Mucosa of stomach (tissue), 1 donor: ENCODE data around the gene MPP3.

Experiments
- H3K27me3 ChIP-seq: one replicate; pipeline ENCODE4 v1.7.0; 2013; ENCODE audit warnings: mild to moderate bottlenecking, low read length; ENCODE audit not compliant: control insufficient read depth, insufficient read depth
- H3K36me3 ChIP-seq: one replicate; pipeline ENCODE4 v1.7.0; 2013; ENCODE audit warnings: low read length; ENCODE audit not compliant: control insufficient read depth, insufficient read depth
- H3K4me1 ChIP-seq: one replicate; pipeline ENCODE4 v1.7.0; 2013; ENCODE audit warnings: mild to moderate bottlenecking, low read length; ENCODE audit not compliant: control insufficient read depth, insufficient read depth
- H3K4me3 ChIP-seq: one replicate; pipeline ENCODE4 v1.7.0; 2013; ENCODE audit warnings: low read length
- H3K9ac ChIP-seq: one replicate; pipeline ENCODE4 v1.7.0; 2013; ENCODE audit warnings: mild to moderate bottlenecking, low read length, moderate library complexity
- H3K9me3 ChIP-seq: one replicate; pipeline ENCODE4 v1.7.0; 2013; ENCODE audit warnings: mild to moderate bottlenecking, low read length, moderate library complexity; ENCODE audit not compliant: control insufficient read depth
- donor health status: Pancreatic carcinoma.

The MPP3 gene

DNA sequence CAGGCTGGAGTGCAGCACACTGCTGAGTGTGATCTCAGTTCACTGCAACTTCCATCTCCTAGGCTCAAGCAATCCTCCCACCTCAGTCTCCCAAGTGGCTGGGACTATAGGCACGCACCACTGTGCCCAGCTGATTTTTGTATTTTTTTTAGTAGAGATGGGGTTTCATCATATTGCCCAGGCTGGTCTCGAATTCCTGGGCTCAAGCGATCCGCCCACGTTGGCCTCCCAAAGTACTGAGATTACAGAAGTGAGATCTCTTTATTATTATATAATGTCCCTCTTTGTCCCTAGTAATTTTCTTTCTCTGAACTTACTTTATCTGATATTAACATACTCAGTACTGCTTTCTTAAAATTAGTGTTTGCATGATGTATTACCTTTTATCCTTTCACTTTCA, 44.4 kb downstream of the MPP3 start:
- H3K4me3 ChIP-seq: no peak overlapping the region
- H3K36me3 ChIP-seq: no peaks in the 10 kb centered on the region
- H3K27me3 ChIP-seq: no peaks in the 10 kb centered on the region
- H3K4me1 ChIP-seq: peaks cover 8% of the 10 kb centered on the region
- H3K9me3 ChIP-seq: no peaks in the 10 kb centered on the region
- H3K9ac ChIP-seq: no peak overlapping the region

DNA sequence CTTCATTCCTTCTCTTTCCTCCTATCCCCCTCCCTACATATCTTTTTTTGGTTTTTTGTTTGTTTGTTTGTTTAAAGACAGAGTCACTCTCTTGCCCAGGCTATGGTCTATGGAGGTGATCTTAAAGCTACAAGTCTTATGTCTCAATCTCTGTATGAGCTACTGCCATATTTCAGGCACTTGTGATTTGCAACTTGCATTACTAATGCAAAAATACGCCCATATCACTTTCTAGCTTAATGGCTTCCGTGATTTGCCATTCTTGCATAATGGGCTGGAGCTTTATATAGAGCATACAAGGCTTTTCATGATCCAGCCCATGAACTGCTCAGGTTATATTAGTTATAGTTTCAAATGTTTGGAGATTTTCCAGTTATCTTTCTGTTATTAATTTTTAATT, 45.2 kb downstream of the MPP3 start:
- Histone ChIP-seq H3K4me3 (no peak overlapping the region), H3K36me3 (no peaks in the 10 kb centered on the region), H3K4me1 (peaks cover 8% of the 10 kb centered on the region), H3K27me3 (no peaks in the 10 kb centered on the region), H3K9ac (no peak overlapping the region), H3K9me3 (no peaks in the 10 kb centered on the region)

DNA sequence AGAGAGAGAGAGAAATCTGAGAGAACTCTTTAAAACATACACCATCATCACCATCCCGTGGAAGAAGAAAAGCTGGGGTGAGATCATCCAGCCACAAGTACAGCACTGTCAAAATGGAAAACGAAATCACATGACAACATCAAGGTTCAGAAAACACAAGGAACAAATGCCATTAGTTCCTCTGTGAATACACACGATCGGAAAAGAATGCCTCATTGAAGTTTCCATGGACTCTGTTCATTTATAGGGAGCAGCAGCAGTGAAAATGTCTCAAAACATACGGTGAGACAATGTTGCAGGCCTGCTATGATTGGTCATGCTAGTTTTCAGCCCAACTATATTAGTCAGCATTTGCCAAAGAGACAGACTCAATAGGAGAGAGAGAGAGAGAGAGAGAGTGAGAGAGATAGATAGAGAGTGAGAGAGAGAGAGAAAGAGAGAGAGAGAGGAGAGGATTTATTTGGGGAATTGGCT, 48.3 kb downstream of the MPP3 start:
- Histone ChIP-seq H3K4me1 (peaks cover 11% of the 10 kb centered on the region), H3K36me3 (no peaks in the 10 kb centered on the region), H3K27me3 (no peaks in the 10 kb centered on the region), H3K9ac (no peak overlapping the region), H3K9me3 (no peaks in the 10 kb centered on the region), H3K4me3 (no peak overlapping the region)

DNA sequence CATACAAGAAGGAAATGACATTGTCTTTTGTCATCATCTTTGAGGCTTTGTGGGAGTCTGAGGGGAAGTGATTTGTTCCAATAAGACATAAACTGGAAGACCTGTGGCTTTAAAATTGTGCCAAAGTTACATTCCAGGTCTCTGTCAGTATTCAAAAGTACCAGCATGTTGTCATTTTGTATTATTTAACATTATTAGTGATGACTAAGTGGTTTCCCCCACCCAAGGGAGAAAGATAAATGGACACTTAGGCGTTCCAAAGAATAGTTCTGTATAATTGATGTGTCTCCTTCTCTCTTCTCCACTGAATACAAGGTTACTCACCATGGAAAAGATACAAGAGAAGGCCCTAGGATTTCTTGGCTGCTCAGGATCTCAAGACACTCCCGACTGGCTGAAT, 48.9 kb downstream of the MPP3 start:
- H3K36me3 ChIP-seq: no peaks in the 10 kb centered on the region
- H3K4me1 ChIP-seq: peaks cover 17% of the 10 kb centered on the region
- H3K9ac ChIP-seq: no peak overlapping the region
- no peaks in the 10 kb centered on the region for H3K27me3 ChIP-seq
- no peaks in the 10 kb centered on the region for H3K9me3 ChIP-seq
- H3K4me3 ChIP-seq: no peak overlapping the region

DNA sequence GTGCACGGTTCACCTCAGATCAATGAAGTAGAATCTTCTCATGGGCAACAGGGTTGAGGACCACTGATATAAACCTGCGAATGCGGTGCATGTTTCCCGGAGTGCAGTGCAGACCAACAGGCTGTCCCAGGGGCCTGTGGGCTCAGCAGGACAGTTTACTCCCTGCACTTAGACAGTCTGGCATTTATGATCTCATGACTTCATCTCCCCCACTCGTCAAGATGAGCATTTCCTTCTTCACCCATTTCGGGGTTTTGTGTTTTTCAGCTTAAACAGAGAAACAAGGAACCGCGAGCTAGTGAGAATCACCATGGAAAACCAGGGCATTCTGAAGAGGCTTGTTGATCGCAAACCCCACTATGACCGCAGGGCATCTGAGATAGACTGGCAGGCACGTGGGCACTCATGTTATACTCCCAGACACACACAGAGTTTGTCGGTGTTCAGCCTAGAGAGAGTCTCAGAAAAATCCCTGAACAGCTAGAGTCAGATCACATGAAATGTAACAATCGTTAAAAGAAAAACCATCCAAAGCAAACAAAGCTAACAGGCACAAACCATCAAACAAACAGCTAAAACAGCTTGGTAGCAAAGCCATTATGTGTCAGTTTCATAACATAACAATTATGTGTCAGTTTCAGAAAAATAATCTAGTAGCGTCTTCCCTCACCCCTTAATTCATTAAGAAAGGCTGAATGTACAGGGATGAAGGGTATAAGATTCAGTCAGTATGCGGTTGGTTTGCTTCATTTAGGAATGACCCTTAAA, 49.8 kb downstream of the MPP3 start:
- Histone ChIP-seq H3K27me3 (no peaks in the 10 kb centered on the region), H3K4me3 (no peak overlapping the region), H3K9me3 (no peaks in the 10 kb centered on the region), H3K4me1 (peaks cover 18% of the 10 kb centered on the region), H3K9ac (no peak overlapping the region), H3K36me3 (no peaks in the 10 kb centered on the region)

DNA sequence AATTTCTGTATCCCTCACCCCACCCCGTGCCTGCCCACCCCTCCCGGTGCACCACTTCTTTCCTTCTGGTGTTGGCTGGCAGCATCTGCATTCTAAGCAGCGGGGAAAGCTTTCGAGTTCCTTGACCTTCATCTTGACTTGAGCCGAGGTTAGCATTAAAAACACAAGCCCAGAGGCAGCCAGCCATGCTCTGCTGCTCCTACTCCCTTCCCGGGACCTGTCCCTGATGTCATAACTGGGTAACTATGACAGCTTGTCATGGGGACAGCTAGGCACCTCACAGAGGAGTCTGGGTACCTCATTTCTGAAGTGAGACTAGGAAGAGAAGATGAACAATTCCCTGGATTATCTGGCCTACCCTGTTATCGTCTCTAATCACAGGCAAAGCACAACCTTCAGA, 52.8 kb downstream of the MPP3 start, which contains the start of gene CFAP97D1:
Gene CFAP97D1, plus strand, starts transcription at position 301 of the 400 bp plus-strand sequence. Its CDS starts 28 bp downstream, at position 329.
- no peaks in the 10 kb centered on the region for H3K9me3 ChIP-seq
- H3K36me3 ChIP-seq: no peaks in the 10 kb centered on the region
- H3K9ac ChIP-seq: peak within 1 kb of the TSS; percentile 75
- H3K4me3 ChIP-seq: no peak within 1 kb of the TSS
- H3K4me1 ChIP-seq: peaks cover 35% of the 10 kb centered on the region
- H3K27me3 ChIP-seq: no peaks in the 10 kb centered on the region

DNA sequence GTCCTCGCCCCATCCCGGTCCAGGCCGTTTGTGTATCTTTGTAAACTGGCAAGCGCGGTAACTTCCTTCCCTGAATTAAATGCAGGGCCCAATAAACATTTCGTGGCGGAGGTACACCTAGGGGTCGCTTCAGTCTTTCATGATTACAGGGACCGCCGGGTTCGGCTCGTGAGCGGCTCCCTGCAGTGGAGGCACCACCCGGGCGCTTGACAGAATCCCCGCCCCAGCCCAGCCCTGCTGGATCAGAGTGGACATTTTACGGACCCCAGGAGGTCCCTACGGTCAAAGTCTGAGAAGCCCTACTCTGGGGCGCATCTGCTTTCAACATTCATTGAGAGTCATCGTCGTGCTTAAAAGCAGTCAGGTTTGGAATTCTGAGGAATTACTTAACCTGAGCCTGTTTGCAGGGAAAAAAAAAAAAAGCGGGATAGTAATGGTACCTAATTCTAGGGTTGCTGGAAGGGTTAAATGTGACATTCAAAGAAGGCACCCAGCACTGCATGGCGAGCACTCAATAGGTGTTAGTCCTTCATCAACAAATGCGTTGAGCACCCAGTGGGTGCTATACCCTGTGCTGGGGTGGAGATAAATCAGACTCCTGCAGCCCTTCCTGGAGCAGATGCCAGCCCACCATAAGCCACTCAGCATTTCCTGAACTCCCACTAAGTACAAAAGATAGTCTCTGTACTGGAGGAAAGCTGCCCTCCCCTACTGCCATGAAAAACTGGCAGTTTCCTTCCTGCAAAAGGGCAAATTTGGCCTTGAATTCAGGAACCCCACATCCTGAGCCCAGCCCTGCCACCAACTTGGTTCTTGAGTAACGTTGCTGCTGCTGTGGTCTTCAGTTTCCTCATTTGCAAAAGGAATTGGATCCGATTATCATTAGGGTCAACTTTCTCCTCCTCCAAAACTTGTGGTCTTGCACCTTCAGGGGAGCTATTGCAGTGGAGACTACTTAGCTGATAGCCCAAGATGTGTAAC, 53.5 kb downstream of the MPP3 start:
- Histone ChIP-seq H3K4me3 (no peak overlapping the region), H3K9ac (peak overlapping the region; percentile 75), H3K36me3 (peaks cover 5% of the 10 kb centered on the region), H3K27me3 (no peaks in the 10 kb centered on the region), H3K9me3 (no peaks in the 10 kb centered on the region), H3K4me1 (peaks cover 39% of the 10 kb centered on the region)

DNA sequence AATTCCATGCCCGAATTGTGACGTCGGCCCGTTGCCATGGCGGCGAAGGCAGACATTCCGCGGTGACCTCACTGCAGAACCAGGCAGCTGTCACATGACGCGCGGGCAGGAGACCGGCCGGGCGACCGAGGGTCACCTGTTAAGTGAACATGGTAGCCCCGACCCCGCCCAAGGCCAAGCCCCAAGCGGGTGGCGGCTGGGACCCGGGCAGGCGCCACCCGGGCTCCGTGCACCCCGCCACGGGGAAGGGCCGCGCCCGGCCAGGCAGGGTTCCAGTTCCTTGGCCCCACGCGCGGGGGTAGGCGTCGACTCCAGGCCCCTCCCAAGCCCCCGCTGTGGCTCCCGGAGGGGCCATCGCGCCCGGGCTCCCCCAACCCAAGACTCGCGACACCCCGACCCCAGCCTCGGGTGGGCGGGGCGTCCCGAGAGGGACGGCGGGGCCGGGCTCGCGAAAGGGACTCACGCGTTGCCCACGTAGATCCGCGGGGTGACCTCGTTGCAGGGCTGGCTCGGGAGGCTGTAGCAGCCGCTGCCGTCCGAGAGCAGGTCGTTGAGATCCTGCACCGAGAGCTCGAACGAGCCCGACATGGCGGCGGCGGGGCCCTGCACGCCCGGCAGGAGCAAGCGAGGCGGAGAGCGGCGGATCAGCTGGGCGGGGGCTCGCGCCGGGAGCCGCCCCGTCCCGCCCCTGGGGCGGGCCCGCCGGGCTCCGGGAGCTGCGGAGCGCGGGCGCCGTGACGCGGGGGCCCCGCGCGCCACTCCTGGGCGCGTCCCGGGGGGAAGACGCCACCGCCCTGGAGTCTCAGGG, 54.4 kb downstream of the MPP3 start, which contains the start of gene DUSP3:
Gene DUSP3, minus strand, starts transcription at position 641 of the 808 bp plus-strand sequence. Its CDS starts 53 bp downstream, at position 588.
- peak within 1 kb of the TSS; percentile 96 for H3K9ac ChIP-seq
- H3K4me1 ChIP-seq: peaks cover 40% of the 10 kb centered on the region
- H3K27me3 ChIP-seq: no peaks in the 10 kb centered on the region
- H3K36me3 ChIP-seq: peaks cover 5% of the 10 kb centered on the region
- H3K9me3 ChIP-seq: no peaks in the 10 kb centered on the region
- peak within 1 kb of the TSS; percentile 14 for H3K4me3 ChIP-seq

DNA sequence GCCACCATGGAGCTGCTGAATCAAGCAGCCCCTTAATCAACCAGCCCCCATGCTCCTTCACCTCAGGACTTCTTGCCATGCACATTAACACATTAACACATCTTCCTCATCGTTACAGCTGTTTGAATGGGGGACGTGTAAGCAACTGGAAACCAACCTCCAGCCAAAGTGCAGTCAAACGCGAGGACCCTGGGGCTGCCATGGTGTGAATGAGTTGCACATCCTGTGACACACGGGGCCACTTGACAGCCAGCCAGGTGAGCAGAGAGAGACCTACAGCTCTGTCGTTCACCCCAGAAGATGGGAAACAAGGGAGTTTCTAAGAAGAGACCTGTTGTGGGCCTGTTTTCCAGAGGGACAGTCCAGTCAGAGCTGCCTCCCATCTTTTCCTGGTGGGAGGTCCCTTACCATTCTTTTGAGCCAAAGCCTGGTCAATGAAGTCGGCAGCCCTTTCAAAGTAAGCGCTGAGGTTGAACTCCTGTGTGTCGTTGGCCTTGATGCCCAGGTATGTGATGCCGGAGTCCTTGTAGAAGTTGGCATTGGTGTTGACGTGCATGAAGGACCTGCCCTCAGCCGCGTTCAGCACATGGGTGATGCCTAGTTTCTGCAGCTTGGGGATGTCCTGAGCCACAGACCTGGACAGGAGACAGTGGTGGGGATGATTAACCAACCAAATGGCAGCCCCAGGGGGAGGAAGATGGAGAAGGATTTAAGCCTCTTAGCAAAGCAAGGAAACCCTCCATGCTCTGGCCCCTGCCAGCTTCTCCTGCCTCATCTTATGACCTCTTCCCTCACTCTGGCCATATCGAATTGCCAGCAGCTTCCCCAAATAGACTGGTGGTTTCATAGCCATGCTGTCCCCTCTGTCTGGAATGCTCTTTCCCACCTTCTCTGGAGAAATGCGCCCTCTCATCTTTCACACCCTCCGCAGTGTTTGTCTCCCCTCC, 58.4 kb downstream of the MPP3 start:
- H3K36me3 ChIP-seq: peaks cover 13% of the 10 kb centered on the region
- no peaks in the 10 kb centered on the region for H3K9me3 ChIP-seq
- no peak overlapping the region for H3K4me3 ChIP-seq
- H3K9ac ChIP-seq: no peak overlapping the region
- H3K27me3 ChIP-seq: no peaks in the 10 kb centered on the region
- peaks cover 50% of the 10 kb centered on the region for H3K4me1 ChIP-seq

DNA sequence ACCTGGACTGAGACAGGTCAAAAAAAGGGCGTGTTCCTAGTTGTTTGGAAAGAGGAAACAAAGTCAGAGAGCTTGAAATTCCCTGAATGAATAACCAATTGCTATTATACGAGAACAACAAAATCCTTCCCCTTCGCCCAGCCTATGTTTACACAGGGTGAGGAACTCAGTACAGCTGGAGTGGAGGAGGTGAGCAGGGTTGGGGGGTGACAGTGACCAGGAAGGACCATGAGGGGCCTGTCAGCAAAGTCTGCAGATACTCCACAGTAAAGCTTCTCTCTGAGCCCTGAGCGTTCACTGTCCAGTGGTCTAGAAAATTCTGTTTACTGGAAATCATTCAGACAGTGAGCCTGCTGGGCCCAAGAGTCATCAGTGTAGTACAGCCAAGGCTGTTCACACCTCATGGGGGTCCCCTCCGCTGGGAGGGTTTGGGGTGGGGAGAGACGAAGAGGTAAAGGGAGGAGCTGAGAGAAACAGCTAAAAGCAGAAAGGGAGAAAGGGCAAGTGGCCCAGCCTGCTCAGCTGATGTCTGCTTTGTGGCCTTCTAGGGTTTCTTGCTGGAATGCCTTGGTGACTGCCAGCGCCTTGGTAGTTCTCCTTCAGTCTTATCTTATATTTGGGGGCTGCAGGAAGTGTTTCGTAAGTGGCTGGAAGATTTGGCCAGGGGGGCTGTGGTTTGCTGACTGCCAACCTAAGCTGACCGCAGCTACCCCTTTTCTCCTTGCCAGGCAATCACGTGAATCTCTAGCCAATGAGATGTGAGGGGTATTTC, 59.9 kb downstream of the MPP3 start:
- H3K4me1 ChIP-seq: peaks cover 55% of the 10 kb centered on the region
- H3K4me3 ChIP-seq: peak overlapping the region; percentile 14
- H3K9ac ChIP-seq: no peak overlapping the region
- peaks cover 20% of the 10 kb centered on the region for H3K36me3 ChIP-seq
- no peaks in the 10 kb centered on the region for H3K27me3 ChIP-seq
- no peaks in the 10 kb centered on the region for H3K9me3 ChIP-seq
